GM19467 (cell line): ENCODE data around the gene CD177.
"Not testable (repeated sequence)": the region's sequence is repeated elsewhere in the genome, so short reads cannot be mapped to it uniquely, and the experiment has no call there.

Experiments used
- ATAC-seq: cut with Tn5 transposase; IDR thresholded peaks from one replicate; pipeline ENCODE4 v1.9.1; 2021; ENCODE audit warnings: mild to moderate bottlenecking, moderate library complexity; ENCODE audit not compliant: unreplicated experiment

Gene CD177

GRCh38 chr19:43380008-43380407, 26.5 kb downstream of the CD177 start:
- no peak for ATAC-seq

GRCh38 chr19:43380771-43381386, 27.4 kb downstream of the CD177 start:
- no peak for ATAC-seq

GRCh38 chr19:43382586-43383216, 29.2 kb downstream of the CD177 start:
- not testable (repeated sequence) for ATAC-seq

GRCh38 chr19:43383254-43383653, 29.8 kb downstream of the CD177 start:
- ATAC-seq = not testable (repeated sequence)

- not testable (repeated sequence) for ATAC-seq
These were observed 30.3 kb downstream of the CD177 start for GRCh38 chr19:43383759-43384158.

- ATAC-seq = not testable (repeated sequence)
These were observed 37.5 kb downstream of the CD177 start for GRCh38 chr19:43390903-43391551.

- not testable (repeated sequence) for ATAC-seq
These were observed 38.1 kb downstream of the CD177 start for GRCh38 chr19:43391552-43391935.

GRCh38 chr19:43393501-43393900, 40.0 kb downstream of the CD177 start:
- ATAC-seq = not testable (repeated sequence)

GRCh38 chr19:43395561-43395960, 42.1 kb downstream of the CD177 start:
- ATAC-seq = no peak

- no peak for ATAC-seq
These were observed 52.8 kb downstream of the CD177 start for GRCh38 chr19:43406297-43406696.

- ATAC-seq = no peak
These were observed 54.0 kb downstream of the CD177 start for GRCh38 chr19:43407416-43408005.

GRCh38 chr19:43408043-43408442, 54.6 kb downstream of the CD177 start:
- ATAC-seq = no peak

GRCh38 chr19:43409415-43409814, 55.9 kb downstream of the CD177 start:
- ATAC-seq = no peak

- no peak for ATAC-seq
These were observed 59.0 kb downstream of the CD177 start for GRCh38 chr19:43412441-43412840.
